Jurkat, Clone E6-1 (cell line): ENCODE measurements around the gene TRMT11.
"Not testable (repeated sequence)": the region's sequence is repeated elsewhere in the genome, so short reads cannot be mapped to it uniquely, and the experiment has no call there.

Experiments used
- DNase-seq: peaks from one replicate; pipeline ENCODE4 v3.0.0-alpha.2; 2011; ENCODE audit warnings: low read depth, low spot score
- H3K4me3 ChIP-seq: 2 replicates; pipeline ENCODE4 v1.5.1; 2011; ENCODE audit warnings: mild to moderate bottlenecking, low read length, control low read depth, moderate library complexity

The TRMT11 gene

DNA sequence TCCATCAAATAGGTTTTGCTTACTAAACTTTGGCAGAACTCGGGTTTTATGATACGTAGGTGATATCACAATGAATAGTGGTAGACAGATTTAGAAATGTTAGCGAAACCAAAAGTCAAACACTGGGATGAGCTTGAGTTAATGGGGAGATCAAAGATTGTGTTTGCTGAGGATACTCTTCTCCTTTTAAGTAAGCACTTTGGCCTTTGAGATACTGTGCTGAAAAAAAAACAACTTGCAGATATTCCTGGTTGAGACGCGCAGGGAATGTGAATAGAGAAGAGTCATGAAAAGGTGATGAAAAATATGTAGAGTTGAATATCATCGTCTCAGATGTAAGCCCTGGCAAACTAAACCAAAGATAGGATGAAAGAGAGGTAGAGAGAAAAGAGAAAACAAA is 48.3 kb downstream of the TRMT11 start:
- DNase-seq, result no peak
- no peak overlapping the region for H3K4me3 ChIP-seq

DNA sequence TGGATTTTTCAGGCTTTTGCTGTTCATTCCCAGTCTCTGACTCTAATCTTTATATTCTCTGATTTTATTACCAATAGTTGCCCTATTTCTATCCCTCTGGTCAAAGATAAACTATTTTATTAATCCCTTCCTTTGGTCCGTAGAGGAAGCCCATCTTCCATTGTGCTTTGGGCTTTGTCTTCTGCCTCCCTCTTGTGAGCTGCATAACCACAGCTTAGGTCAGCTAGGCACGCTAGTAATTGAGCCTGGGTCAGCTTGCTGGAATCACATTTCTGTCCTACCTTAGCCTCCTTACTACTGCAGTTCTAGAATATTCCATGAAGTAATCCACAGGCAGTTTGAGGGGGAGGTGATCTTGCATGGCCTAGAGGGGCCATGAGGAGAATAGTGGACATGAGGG is 49.4 kb downstream of the TRMT11 start:
- DNase-seq, result no peak
- H3K4me3 ChIP-seq, result no peak overlapping the region

- DNase-seq, result no peak
- no peak overlapping the region for H3K4me3 ChIP-seq
Measured at GRCh38 chr6:126038234-126038633, 51.9 kb downstream of the TRMT11 start.

DNA sequence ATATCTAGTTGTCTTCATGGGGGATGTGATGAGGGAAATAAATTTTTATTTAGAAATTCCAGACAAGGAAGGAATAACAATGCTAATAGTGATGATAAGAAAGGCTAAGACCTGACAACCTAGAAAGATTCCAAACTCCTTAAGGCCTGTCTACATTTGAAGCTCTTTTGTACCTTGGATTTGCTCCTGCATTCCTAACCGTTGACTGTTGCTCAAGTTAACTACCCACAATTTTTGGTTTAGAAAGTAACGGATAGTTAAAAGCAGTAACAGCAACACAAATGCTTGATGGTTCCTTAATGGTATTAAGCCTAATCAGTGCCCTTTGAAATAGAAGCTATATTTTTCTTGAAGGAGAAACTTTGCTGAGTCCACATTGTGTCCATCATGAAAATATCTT is 52.9 kb downstream of the TRMT11 start:
- H3K4me3 ChIP-seq, result no peak overlapping the region
- no peak for DNase-seq

DNA sequence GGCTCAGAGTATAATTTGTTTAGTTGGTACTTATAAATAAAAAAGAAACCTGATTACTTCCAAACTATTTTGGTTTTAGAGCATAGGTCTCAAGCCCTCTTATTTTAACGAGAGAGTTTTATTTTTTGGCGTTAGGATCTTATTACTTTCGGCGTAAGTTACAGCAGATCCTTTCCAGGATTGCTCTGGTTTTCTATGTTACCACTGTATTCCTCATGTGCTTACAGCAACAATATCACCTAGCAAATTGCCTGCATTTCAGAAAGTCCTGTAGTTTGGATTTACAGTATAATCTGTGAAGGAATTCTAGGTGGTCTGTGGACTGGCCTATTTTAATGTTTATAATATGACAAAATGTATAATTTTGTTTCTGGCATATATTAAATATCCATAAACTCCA is 54.1 kb downstream of the TRMT11 start:
- no peak overlapping the region for H3K4me3 ChIP-seq
- no peak for DNase-seq

DNA sequence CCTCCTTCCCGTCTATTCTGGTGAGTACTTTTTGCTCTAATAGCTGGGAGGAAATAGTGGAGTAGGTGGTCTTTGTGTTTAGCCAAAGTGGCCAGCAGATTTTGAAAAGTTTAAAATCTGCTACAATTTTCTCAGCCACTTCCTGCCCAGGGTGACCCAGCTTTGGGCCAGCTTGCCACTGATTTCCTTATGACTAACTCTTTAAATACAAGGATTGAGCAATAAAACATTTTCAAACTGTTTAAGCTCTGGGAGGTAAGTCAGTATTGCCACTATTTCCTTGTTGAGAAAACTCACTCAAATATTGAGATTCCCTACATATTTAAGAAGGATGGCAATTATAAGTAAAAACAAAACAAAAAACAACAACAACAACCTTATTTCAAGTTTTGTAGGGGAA is 54.5 kb downstream of the TRMT11 start:
- no peak overlapping the region for H3K4me3 ChIP-seq
- DNase-seq, result no peak

GRCh38 chr6:126041516-126041915 is 55.2 kb downstream of the TRMT11 start:
- DNase-seq, result no peak
- H3K4me3 ChIP-seq, result no peak overlapping the region

GRCh38 chr6:126042001-126042419 is 55.7 kb downstream of the TRMT11 start:
- no peak for DNase-seq
- no peak overlapping the region for H3K4me3 ChIP-seq

DNA sequence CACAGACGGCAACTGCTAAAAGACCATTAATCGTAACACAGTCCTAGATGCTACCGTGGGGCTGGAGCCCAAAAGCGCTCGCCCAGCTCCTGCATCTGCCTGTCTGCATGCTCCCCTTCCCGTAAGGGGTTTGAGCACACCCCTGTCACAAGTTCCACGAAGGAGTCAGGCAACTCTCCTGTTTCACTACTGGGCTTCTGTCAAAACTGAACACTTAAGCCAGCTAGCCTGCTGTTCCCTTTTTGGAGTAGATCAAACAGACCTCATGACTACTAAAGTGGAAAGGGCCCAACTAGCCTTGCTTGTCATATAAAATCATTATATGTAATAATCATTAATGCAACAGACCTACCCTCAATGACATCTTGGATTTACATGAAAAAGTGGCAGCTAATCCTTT is 61.3 kb downstream of the TRMT11 start:
- H3K4me3 ChIP-seq, result no peak overlapping the region

GRCh38 chr6:126048635-126049034 is 62.3 kb downstream of the TRMT11 start:
- no peak for DNase-seq
- no peak overlapping the region for H3K4me3 ChIP-seq

More for the DNA sequence above, 61.3 kb downstream of the TRMT11 start:
- DNase-seq, result no peak

GRCh38 chr6:126050795-126051194 is 64.5 kb downstream of the TRMT11 start:
- DNase-seq, result no peak

DNA sequence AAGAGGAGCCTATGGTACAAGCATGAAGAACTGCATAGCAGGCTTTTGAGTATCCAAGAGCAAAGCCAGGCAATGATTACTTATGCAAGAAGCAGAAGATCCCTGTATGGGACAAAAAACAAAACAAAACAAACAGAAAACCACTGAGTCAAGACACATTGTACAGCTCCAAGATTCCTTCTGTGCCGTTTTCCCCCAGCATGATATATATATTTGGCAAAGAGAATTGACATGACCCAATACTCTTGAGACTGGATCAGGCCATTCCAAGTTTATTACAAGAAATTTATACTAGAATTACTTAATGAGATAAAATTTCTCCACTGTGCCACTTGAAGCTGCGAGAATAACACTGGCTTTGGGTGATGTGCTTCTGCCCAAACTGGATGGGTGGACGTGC is 65.5 kb downstream of the TRMT11 start:
- H3K4me3 ChIP-seq, result no peak overlapping the region
- no peak for DNase-seq

More at GRCh38 chr6:126050795-126051194, 64.5 kb downstream of the TRMT11 start:
- H3K4me3 ChIP-seq, result no peak overlapping the region

- DNase-seq, result no peak
- H3K4me3 ChIP-seq, result no peak overlapping the region
Measured at GRCh38 chr6:126052485-126052884, 66.1 kb downstream of the TRMT11 start.

GRCh38 chr6:126054258-126054702 is 67.9 kb downstream of the TRMT11 start:
- DNase-seq, result peak; percentile 43
- no peak overlapping the region for H3K4me3 ChIP-seq

- H3K4me3 ChIP-seq, result no peak overlapping the region
- DNase-seq, result peak; percentile 26
Measured at GRCh38 chr6:126054802-126055201, 68.5 kb downstream of the TRMT11 start.

GRCh38 chr6:126055449-126055848 is 69.1 kb downstream of the TRMT11 start:
- H3K4me3 ChIP-seq, result no peak overlapping the region

DNA sequence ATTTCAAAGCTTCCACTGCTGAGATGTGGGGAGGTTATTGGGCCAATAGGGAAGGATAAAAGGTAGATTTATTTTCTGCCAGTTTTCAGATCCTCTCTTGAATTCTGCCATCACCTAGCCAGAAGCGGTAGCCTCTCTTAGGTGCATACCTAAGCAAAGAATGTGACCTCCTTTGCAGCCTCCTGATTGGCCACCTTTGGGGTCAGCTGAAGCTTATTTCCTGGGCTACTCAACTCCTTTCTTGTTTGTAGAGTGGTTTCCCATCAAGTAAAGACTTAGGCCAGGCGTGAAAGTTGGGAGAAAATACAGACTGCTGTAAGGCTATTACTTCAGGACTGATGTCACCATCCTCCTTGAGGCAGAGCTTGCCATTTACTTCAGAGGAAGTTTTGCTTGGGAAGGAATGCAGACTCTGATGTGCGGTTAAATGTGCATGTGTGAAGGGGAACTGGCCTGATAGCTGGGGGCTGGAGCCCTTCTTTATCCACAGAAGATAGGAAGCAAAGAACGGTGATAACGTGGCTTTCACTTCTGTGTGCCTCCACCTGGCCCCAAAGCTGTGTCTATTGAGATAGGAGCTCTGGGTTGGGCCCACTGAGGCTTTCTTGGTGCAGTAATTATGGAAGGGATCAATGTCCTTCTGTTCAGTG is 70.1 kb downstream of the TRMT11 start:
- H3K4me3 ChIP-seq, result no peak overlapping the region
- DNase-seq, result peak; percentile 4

More at GRCh38 chr6:126055449-126055848, 69.1 kb downstream of the TRMT11 start:
- no peak for DNase-seq

- not testable (repeated sequence) for H3K4me3 ChIP-seq, DNase-seq
Measured at GRCh38 chr6:126058085-126058484, 71.7 kb downstream of the TRMT11 start.

GRCh38 chr6:126060400-126060799 is 74.1 kb downstream of the TRMT11 start:
- no peak overlapping the region for H3K4me3 ChIP-seq
- no peak for DNase-seq

DNA sequence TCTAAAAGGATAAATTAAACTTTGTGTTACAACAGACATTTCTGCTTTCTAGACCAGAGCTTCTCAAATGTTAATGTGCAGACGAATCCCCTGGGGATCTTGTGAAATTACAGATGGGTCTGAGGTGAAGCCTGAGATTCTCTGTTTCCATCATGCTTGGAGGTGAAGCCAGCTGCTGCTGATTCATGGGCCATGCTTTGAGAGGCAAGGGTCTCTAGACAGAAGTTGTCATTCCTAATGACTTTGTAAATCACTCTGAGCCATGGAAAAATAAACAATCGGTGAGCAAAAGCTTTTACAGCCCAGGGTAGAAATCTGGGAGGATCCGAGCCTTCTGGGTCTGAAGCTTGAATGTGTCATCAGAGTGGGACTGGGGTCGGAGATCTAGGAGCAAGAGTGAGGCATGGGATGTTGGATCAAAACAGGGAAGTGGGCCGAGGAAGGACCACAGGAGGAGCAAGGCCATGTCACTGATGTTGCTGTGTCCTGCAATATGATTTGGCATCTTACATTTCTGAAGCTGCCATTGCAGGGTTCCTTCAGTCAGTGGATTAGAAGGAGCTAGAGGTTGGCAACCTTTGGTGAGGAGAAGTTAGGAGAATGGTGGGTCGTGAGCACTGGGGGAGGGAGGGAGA is 77.3 kb downstream of the TRMT11 start:
- DNase-seq, result no peak
- H3K4me3 ChIP-seq, result no peak overlapping the region

- no peak for DNase-seq
Measured at GRCh38 chr6:126064257-126064747, 78.0 kb downstream of the TRMT11 start.

More at GRCh38 chr6:126064257-126064747, 78.0 kb downstream of the TRMT11 start:
- H3K4me3 ChIP-seq, result no peak overlapping the region
